Left renal pelvis (tissue), 4 donors: ENCODE results near the gene ZSCAN10. TPM values are rescaled to one million over a fixed set of nuclear protein-coding genes. Genes with fewer than 3 reads are reported as not detected.

Experiments used
- DNase-seq, 4 donors: peaks; one replicate each; pipeline ENCODE4 v3.0.0-alpha.2; 2013; ENCODE audit warnings: low read depth in 4 of 4, low spot score in 3 of 4
- polyA plus RNA-seq, 4 donors: library from polyadenylated mRNA; unstranded; fragments of 120-200 nt; gene quantifications; one replicate each; pipeline ENCODE4 v1.2.1, GENCODE V29; 2013; ENCODE audit not compliant: insufficient read length in 4 of 4

The ZSCAN10 gene
- polyA plus RNA-seq, 4 donors, result 0.20 TPM; not detected in 3

DNA sequence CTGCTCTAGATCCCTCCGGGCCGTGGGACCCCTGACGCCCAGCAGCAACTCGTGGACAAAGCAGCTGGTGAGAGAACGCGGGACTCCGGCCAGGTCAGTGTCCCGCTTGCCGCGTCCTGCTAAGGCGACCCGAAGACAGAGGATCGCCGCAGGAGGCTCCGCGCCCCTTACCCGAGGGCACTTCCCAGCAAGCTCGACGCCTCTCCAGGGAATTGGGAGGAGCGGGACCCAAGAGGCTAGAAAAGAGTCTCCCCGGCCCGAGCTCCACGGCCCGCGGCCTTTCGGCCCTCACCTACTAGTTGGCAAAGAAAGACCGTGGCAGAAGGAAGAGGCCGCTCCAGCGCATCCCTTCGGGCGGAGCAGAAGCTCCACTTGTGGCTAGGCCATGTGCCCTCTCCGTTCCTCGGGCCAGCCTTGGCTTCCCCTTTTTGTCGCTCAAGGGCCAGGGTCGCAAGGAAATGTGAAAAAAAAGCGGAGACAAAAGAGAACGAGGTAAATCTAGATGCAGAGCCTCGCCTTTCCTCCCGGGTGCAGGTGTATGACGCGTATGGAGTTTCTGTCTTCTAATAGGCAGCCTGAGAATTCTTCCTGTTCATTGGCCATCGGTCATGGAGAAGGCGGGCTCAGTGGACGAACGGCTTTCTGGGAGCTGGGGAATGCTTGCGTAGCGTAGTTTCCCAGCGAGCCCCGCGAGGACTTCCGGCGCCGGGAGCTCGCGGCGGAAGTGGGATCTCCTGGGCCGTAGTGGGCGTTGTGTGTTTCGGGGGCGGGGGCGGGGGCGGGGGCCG, 35.4 kb upstream of the ZSCAN10 start, which contains the start of gene ZNF213:
Gene ZNF213 (plus strand): TSS at position 692 of the 788 bp plus-strand sequence. CDS start 2,252 bp downstream, outside the sequence.
- DNase-seq, result peak; percentile 94 to 99 (median 96)

DNA sequence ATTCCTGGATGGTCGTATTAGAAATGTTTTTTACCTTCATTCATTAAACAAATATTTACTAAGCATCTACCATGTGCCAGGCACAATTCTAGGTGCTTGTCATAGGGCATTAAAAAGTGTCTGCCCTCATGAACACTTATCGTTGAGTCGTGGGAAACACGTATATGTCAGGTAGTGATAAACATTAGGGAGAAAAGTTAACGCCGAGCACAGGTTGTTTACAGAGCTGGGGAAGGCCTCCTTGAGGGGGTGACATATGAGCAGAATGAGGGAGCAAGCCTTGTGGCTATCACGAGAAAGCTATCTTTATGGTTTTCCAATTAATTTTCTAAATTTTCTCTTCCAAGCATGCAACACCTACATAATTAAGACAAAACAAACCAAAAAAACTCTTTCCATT, 34.8 kb upstream of the ZSCAN10 start:
- no peak for DNase-seq

DNA sequence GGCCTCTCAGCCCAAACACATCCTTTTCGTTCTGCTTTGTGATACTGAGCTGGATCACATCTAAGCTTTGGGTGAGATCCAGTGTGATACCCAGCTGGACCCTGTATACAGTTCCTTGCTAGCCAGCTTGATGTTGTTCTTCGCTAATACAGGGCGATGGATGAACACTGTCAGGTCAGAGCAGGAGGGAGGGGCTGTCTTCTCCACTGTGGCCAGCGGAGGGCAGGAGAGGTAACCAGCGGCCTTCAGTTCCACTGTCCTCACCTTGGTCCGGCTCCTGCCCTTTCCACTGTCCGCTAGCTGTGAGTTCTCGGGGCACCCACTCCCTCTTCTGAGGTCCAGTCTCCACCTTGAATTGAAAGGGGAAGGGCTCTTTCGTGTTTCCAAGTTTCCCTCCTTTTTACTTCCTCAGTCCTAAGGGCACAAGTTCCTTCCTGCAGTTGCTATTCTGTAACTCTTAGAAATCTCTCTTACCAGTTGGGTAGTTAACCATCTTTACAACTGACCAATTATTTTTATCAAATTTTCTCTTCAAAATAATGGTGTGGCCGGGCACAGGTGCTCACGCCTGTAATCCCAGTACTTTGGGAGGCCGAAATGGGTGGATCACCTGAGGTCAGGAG, 32.8 kb upstream of the ZSCAN10 start:
- no peak for DNase-seq

DNA sequence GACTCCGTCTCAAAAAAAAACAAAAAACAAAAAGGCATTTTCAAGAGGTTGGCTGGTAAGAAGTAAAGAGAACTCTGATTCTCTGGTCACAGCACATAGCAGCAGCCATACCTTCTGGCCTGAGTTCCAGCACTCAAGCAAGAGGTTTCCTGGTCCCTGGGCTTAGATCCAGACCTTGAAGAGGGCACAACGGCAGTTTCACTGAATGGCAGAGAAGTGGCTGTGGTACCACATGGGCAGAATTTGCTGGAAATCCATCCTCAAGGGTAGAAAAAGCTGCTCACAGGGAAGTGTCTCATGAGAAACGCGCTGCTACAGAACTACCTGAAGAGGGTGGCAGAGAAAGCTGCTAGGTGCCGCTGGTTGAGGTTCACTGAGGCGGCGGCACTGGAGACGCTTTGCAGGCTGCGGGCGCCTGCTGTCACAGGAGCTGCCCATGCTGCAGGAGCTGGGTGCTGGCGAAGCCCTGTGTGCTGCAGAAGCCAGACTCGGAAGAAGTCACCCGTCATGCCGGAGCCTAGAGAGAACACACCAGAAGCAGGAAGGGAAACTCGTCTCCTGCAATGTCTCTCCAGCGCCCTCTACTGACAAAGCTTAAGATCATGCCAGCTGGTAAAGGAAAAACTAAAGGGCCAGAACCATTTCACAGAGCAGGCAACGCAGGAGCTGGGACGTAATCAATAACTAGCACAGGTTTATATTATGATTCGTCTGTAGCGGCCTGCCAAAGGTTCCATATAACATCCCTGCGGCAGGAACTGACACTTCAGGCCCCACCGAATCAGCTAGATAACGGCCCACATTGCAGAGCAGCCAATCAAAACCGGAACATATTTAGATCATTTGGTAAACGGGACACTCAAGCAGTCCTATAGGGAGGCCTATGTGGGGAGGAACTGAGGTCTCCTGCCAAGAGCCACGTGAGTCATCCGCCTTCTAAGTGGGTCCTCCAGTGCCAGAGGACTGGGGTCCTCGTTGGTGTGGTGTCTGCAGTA, 30.3 kb upstream of the ZSCAN10 start:
- no peak for DNase-seq

DNA sequence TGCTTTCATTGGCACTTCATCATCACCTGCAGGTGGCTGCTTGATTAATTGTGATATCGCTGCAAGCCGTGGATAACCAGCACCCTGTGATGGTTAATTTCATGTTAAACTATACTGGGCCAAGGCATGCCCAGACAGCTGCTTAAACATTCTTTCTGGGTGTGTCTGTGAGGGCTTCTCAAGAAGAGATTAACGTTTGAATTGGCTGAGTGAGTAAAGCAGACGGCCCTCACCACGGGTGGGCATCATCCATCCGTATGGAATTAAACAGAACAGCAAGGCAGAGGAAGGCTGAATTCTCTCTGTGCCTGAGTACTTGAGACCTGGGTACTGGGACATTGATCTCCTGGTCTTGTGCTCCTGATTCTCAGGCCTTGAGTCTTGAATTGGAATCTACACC, 28.7 kb upstream of the ZSCAN10 start:
- DNase-seq, result no peak

DNA sequence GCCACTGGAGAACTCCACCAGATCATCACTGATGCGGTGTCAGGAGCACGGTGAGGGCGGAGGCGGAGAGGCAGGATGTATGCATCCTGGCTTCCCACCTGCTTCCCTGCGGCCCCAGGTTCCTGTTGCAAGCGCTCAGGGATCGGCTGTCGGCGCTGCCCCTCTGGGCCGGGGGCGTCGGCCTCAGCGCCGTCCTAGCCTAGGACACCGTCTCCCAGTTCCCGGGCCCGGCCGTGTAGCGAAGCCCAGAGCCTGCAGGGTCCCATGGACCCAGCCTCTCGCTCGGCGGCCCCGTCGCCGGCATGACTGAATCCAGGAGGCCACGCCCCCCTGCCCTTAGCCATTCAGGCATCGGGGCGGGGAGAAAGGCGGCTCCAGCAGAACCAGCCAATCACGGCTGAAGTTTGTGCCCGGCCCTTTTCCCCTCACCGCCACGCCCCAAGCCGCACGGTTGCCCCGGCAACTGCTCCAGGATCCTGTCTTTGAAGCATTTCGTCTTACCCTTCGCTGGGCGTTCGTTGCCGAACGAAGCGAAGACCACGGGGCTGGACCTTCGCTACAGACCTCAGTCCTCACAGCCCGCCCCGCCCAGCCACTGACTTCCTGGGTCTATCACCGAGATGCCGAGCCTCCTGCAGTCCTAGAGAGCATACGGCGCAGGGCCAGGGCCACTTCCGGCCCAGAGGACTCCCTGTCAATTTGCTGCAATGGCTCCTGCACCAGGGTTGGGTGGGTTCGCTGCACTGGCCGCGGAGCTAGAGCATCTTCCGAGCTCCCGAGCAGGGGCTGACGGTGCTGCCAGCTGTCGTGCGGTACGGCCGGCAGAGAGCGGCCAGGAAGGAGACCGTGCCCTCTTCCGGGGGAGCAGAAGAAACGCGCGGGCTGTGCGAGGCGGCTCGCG, 25.1 kb upstream of the ZSCAN10 start:
- DNase-seq, result peak; percentile 88 to 94 (median 92)

DNA sequence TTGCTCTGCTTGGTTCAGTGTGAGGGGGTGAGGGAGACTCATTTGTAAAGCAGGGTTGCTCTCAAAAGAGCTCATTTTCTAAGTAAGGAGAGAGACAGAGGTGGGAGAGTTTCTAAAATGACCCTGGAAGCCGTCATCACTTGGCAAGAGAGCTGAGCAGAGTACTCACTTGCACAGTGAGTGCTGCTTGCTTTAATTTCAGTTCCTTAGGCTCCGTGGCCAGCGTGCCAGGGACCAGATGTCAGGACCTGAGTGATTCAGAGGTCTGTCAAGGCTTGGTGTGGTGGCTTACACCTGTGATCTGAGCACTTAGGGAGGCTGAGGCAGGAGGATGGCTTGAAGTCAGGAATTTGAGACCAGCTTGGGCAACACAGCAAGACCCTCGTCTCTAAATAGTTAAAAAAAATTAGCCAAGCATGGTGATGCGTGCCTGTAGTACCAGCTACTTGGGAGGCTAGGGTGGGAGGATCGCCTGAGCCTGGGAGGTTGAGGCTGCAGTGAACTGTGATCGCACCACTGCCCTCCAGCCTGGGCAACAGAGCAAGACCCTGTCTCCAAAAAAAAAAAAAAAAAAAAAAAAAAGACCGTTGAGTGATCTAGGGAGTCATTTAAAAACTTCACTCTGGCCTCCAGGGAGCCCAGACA, 24.0 kb upstream of the ZSCAN10 start:
- DNase-seq, result no peak

DNA sequence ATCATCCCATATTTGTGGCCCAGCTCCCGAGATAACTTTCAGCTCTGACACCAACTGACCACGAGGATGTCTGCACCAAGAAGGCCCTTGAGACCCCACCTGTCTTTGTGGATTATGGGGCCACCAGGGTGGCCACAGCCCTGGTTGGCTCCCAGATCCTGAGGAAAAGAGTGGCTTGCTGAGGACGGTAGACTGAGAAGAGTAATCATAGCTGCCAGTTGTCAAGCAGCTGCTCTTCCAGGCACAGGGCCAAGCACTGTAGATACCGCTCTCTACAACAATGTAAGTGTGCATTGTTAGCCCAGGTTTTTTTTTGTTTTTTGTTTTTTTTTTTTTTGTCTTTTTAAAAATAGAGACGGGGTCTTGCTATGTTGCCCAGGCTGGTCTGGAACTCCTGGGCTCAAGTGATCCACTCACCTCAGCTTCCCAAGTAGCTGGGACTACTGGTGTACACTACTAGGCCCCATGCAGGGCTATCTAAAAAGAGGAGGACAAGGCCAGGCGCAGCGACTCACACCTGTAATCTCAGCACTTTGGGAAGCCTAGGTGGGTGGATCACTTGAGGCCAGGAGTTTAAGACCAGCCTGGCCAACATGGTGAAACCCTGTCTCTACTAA, 22.9 kb upstream of the ZSCAN10 start:
- no peak for DNase-seq

DNA sequence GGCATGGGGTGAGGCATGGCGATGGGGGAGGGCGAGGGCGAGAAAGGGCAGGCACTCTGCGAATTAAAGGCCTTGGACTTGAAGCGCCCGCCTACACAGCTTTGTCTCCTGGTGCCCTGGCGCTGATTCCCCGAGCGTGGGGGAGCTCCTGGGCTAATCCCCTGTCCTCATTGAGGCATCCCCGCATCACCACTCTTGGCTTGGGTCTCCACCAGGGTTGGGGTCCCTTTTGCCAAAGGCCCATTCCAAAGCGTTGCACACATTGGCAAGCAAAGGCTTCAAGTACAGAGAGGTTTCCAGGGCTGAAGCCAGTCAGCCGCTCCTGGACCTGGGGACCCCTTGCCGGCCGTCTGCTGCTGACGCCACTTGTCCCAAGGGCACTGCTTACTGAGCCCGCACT, 21.3 kb upstream of the ZSCAN10 start:
- no peak for DNase-seq

DNA sequence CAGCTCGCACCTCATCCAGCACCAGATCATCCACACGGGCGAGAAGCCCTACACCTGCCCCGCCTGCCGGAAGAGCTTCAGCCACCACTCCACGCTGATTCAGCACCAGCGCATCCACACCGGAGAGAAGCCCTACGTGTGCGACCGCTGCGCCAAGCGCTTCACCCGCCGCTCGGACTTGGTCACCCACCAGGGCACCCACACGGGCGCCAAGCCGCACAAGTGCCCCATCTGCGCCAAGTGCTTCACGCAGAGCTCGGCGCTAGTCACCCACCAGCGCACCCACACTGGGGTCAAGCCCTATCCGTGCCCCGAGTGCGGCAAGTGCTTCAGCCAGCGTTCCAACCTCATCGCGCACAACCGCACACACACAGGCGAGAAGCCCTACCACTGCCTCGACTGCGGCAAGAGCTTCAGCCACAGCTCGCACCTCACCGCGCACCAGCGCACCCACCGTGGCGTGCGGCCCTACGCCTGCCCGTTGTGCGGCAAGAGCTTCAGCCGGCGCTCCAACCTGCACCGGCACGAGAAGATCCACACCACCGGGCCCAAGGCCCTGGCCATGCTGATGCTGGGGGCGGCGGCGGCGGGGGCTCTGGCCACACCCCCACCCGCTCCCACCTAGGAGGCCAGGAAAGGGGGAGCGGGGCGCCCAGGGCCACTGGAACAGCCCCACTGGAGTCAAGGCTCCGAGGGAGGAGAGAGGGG, 20.8 kb upstream of the ZSCAN10 start:
- DNase-seq, result no peak

DNA sequence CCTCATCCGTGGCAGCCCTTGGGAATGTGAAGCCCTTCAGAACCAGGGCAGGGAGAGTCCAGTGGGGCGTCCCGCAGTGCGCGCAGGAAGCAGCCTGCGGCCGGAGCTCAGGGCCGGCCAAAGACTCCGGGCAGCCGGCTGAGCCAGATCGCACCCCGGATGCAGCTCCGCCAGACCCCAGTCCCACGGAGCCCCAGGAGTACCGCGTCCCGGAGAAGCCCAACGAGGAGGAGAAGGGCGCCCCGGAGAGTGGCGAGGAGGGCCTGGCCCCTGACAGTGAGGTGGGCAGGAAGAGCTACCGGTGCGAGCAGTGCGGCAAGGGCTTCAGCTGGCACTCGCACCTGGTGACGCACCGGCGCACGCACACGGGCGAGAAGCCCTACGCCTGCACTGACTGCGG, 20.2 kb upstream of the ZSCAN10 start:
- no peak for DNase-seq

DNA sequence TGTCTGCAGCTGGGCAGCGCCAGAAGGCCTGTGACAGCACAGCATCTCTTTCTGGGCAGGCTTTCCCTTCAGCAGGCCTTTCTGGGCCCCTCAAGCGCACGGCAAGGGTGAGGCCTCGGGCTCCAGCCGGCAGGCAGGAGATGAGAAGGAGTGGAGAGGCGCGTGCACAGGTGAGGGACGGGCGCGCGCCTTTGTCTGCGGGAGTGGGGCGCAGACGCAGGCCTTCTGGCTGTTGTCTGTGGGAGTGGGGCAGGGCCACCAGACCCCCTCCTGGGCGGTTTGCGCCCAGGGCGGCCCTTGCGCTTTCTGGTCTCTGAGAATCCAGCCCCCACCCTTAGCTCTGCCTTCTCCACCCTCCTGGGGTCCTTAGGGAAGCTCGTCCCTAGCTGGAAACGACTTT, 19.8 kb upstream of the ZSCAN10 start:
- DNase-seq, result no peak

DNA sequence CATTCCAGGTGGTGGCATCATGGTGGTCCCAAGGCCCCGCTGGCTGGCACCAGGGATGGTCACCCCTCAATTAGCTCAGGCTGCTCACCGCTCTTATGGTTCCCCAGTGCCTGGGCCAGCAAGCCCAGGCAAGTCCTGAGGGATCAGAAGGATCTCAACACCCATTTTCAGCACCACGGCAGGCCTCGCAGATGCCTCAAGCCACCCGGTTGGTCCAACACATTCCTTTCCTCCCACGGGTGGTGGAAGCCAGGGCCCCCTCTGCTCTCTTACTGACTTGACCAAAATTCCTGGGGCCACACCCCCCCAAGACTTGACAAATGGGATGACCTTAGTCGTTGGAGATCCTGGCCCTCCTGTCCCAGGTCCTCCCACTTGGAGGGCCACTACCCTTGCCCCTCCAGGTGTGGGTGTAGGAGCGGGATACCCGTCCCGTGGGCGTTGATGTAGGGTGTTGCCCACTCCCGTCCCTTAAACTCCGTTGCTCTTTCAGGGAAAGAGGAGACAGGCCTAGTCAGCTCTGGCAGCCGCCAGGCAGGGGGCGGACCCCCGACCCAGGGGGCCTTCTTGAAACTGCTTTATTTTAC, 19.2 kb upstream of the ZSCAN10 start:
- DNase-seq, result no peak

DNA sequence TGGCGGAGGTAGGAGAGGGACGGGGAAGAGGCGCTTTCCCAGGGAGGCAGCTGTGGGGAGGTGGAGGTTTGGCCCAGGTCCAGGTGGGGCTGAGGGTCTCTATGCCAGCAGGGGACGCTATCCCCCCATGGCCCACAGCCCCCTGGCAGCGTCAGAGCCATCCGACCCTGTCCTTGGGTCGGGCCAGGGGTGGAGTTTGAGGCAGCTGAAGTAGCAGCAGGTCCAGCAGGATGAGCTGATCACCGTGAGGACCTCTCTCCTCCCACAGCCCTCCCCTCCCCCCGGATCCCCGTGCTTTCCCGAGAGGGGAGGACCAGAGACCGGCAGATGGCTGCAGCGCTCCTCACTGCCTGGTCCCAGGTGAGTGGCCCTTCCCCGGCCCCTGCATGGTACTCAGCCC, 16.5 kb upstream of the ZSCAN10 start:
- DNase-seq, result no peak

DNA sequence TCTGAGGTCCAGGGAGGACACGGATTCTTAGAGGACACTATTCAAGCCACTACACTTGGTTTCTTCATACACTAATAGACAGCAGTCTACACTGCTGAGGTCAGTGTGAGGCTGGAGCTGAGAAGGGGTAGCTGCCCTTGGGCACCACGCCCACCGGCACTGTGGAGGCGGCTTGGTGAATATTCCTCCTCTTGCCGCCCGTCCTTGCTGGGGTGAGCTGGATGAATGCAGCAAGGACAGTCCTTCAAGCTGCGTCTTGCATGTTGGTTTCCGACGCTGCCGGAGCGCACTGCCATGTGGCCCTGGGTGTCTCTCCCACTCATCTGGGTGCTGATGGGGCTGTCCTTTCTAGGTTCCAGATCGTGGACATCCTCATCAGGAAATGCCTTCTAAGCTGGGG, 15.9 kb upstream of the ZSCAN10 start:
- DNase-seq, result no peak

DNA sequence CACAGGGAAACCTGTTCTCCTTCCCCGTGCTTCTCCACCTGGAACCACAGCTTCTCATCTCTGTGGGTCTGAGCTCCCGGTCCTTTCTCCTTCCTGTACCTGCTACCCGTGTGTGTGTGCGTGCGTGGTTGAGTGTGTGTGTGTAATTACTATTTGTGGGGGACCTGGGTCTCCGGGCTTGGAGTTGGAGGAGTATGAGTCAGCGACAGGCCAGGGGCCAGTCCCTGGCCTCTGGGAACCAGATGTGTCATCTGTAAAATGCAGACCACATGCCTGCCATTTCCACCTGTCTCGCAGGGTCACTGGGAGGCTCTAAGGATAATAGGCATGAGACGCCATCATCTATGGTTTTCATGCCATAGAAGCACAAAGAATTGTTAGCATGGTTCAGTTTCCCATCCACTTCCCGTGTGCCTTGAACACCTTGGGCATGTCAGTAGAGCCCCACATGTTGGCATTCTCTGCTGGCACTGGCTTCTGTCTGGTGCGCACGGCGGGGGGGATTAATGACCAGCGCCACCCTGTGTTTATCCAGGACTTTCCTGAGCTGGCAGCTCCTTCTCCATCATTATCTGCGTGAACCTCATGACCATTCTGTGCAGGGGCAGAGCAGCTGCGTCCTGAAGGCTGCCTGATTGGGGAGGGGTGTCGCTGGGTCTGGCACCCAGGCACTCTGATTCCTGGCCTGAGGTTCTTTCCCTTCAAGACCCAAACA, 14.8 kb upstream of the ZSCAN10 start:
- no peak for DNase-seq

DNA sequence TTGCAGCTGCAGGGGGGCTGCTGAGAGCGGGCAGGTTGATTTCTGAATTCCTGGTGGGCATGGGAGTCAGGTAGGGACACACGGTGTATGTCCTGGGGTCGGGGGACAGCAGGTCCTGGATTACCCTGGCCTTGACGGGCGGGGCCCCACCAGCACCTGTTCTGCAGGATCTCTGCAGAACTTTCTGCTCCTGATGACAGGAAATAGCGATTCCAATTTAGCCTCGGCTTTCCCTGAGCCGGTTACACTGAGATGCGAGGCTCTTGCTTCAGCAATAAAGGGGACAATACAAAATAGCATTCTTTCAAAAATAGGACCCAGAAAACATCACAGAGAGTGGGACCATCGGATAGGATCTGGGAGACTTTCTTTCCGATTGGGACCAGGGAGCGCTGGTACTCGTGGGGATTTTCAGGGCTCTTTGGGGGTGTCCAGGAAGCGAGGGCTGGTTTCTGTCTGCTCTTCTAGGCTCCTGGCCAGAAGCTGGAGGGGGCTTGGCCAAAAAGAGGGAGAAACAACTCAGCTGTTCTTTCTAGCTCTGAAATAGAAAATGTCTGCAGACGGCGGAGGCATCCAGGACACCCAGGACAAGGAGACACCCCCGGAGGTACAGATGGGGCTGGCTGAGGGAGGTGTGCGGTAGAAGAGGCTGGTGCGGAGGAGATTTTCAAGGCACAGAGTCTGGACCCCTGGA, 13.9 kb upstream of the ZSCAN10 start:
- no peak for DNase-seq
